Spleen (tissue), 3 donors: ENCODE measurements around the gene SMIM1.

Source experiments
- POLR2A ChIP-seq, 3 donors: fragments of 450-650 bp; IDR thresholded peaks; one replicate each; pipeline ENCODE4 v1.5.1; 2017; ENCODE audit warnings: antibody characterized with exemption in 3 of 3, mild to moderate bottlenecking in 1 of 3
- POLR2AphosphoS5 ChIP-seq, 3 donors: sonication (generic); formaldehyde crosslinking; IDR thresholded peaks; one replicate each; pipeline ENCODE4 v1.5.1; 2017; ENCODE audit warnings: antibody characterized with exemption in 3 of 3

DNA sequence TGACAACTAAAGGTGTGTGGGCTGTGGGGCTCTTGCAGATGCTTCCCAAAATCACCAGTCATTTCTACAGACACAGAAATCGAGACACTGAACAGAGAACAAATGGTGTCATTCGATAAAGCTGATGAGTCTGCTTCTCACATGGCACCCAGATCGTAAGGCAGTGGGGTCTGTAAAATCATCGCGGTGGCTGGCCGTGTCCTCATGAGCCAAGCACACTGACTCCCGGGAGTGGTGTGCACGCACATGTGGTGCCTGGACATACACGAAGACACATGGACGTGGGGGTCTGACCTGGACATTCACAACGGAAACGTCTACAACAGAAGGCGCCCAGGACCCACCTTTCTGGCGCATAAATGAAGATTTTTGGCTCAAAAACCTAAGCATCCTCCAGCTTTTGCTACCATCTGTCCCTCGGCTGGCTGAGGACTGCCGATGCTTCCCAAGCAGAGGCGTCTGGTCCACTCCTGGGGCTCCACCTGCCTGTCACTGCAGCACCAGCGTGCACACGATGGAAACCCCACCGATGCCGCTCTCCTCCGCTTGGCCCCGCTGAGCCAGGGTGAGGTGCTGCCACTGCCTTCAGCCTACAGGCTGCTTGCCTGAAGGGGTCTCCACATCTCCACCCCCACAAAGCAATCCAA, 6.8 kb downstream of the SMIM1 start:
- TF ChIP-seq POLR2A (IDR thresholded peaks at IDR 0.05) (no peak), POLR2AphosphoS5 (IDR thresholded peaks at IDR 0.05) (peak in 1 of 3 donors; percentile 10)
